BJ (cell line): ENCODE results near the gene MYO18A. TPM values are rescaled to one million over a fixed set of nuclear protein-coding genes. Genes with fewer than 3 reads are reported as not detected.
"Not testable (repeated sequence)": the region's sequence is repeated elsewhere in the genome, so short reads cannot be mapped to it uniquely, and the experiment has no call there.

Experiments
- CTCF ChIA-PET: fragments of 350-600 bp; formaldehyde crosslinking; extraction: SDS; loops from one replicate; lab custom pipeline; 2021; ENCODE audit warnings: antibody characterized with exemption, inconsistent platforms; lab: Yijun Ruan, JAX
- POLR2A ChIA-PET: fragments of 300-600 bp; sonication (Branson Sonifier 250); formaldehyde crosslinking; extraction: SDS; loops from one replicate; lab custom pipeline; 2021; ENCODE audit warnings: antibody characterized with exemption; lab: Charles Lee
- DNase-seq: peaks from one replicate; pipeline ENCODE4 v3.0.0-alpha.2; 2011; ENCODE audit warnings: low read depth
- H3K27me3 ChIP-seq: 2 replicates; pipeline ENCODE4 v1.6.0; 2011; ENCODE audit warnings: low read length; ENCODE audit not compliant: control insufficient read depth, insufficient read depth
- H3K36me3 ChIP-seq: 2 replicates; pipeline ENCODE4 v1.5.1; 2011; ENCODE audit warnings: low read length; ENCODE audit not compliant: control insufficient read depth, insufficient read depth
- H3K4me3 ChIP-seq: 2 replicates; pipeline ENCODE4 v1.5.1; 2011; ENCODE audit warnings: low read depth, mild to moderate bottlenecking, control low read depth, low read length
- polyA plus RNA-seq: library from polyadenylated mRNA; depleted of rRNA; stranded (reverse); fragments of >200 nt; gene quantifications from 2 replicates; pipeline ENCODE4 v1.2.3, GENCODE V29; 2011
- TF ChIP-seq, protein P1 (sequence below): IDR thresholded peaks from 2 replicates; pipeline ENCODE4 v1.5.1; 2011; ENCODE audit warnings: low read depth, mild to moderate bottlenecking, control low read depth, inconsistent platforms, low read length, moderate library complexity; ENCODE audit not compliant: insufficient read depth

MYO18A gene
- polyA plus RNA-seq, 1 experiment, result 12.0 TPM

GRCh38 chr17:29089601-29090044 lies 90.6 kb downstream of the MYO18A start:
- Histone ChIP-seq H3K36me3 (peaks cover 47% of the 10 kb centered on the region), H3K27me3 (no peaks in the 10 kb centered on the region), H3K4me3 (no peak overlapping the region)
- ChIA-PET POLR2A (no interaction called here), CTCF (interaction anchor here (1.1 to 4.2 kb wide), 5 partner anchors 10 to 136 kb away, joined by 4 to 20 read pairs (median 17); no protein-coding TSS in a partner anchor)
- DNase-seq, result no peak
- TF ChIP-seq, protein P1, sequence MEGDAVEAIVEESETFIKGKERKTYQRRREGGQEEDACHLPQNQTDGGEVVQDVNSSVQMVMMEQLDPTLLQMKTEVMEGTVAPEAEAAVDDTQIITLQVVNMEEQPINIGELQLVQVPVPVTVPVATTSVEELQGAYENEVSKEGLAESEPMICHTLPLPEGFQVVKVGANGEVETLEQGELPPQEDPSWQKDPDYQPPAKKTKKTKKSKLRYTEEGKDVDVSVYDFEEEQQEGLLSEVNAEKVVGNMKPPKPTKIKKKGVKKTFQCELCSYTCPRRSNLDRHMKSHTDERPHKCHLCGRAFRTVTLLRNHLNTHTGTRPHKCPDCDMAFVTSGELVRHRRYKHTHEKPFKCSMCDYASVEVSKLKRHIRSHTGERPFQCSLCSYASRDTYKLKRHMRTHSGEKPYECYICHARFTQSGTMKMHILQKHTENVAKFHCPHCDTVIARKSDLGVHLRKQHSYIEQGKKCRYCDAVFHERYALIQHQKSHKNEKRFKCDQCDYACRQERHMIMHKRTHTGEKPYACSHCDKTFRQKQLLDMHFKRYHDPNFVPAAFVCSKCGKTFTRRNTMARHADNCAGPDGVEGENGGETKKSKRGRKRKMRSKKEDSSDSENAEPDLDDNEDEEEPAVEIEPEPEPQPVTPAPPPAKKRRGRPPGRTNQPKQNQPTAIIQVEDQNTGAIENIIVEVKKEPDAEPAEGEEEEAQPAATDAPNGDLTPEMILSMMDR, result no peak

- H3K4me3 ChIP-seq, DNase-seq, POLR2A ChIA-PET, H3K27me3 ChIP-seq: not testable (repeated sequence)
- H3K36me3 ChIP-seq, result peaks cover 40% of the 10 kb centered on the region
- CTCF ChIA-PET, result interaction anchor here (1.5 kb wide), 1 partner anchor 123 kb away, joined by 4 read pairs; no protein-coding TSS in a partner anchor
Measured at GRCh38 chr17:29088782-29089181, 91.4 kb downstream of the MYO18A start.

DNA sequence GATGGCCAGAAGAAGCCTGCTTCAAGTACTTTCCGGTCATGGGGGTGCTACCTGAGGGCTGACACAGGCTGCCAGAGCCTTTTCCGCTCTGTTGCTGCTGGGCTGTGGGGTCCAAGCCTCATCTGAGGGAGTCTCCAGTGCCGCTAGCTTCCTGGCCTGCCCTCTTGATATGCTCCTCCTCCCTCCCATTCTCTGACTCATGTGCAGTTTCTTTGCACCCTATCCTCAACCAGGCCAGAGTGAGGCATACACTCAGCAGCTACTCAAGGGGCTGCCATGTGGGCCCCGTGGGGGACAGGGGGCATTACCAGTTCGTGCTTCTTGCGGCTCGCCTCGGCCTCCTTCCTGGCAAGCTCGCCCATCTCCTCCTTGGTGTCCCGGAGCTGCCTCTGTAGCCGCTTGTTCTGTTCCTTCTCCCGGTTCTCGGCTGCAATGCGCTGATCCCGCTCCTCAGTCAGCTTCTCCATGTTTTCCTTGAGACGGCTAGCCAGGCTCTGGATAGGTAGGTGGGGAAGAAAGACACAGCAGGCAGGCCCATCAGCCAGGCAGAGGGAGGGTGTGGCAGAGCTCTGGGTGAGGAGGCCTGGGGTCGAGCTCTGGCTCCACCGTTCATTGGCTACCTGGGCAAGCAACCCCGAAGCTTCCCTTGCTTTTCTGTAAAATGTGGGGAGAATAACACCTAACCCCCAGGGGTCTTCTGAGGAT lies 93.4 kb downstream of the MYO18A start:
- Histone ChIP-seq H3K27me3 (no peaks in the 10 kb centered on the region), H3K4me3 (no peak overlapping the region), H3K36me3 (peaks cover 30% of the 10 kb centered on the region)
- POLR2A ChIA-PET, result interaction anchor here (0.6 kb wide), 1 partner anchor 91 kb away, joined by 4 read pairs; no protein-coding TSS in a partner anchor
- no peak for DNase-seq
- TF ChIP-seq, protein P1, result no peak
- CTCF ChIA-PET, result interaction anchor here (0.6 to 2.8 kb wide), 5 partner anchors 15 to 133 kb away, joined by 3 to 11 read pairs (median 4); no protein-coding TSS in a partner anchor

DNA sequence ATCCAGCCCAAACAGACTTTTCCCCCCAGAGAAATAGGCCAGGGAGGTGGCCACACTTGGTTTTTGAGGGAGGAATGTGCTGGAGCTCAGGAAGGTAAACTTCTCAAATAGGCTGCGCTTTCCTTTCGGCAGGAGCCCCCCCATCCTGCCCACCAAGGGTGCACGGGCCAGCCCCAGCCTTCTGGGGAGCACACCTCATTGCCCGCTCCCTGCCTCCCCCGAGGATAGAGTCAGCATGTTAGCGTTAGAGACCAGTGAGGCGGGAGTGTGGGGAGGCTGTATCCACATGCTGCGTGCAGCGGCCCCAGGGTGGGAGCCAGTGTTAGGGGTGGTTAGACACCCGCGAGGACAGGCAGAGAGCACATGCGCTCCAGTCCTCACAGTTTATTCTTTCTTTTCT lies 95.0 kb downstream of the MYO18A start:
- ChIA-PET POLR2A (no interaction called here), CTCF (interaction anchor here (1.4 to 2.9 kb wide), 3 partner anchors 27 to 119 kb away, joined by 5 to 11 read pairs (median 9); no protein-coding TSS in a partner anchor)
- H3K36me3 ChIP-seq, result peaks cover 29% of the 10 kb centered on the region

DNA sequence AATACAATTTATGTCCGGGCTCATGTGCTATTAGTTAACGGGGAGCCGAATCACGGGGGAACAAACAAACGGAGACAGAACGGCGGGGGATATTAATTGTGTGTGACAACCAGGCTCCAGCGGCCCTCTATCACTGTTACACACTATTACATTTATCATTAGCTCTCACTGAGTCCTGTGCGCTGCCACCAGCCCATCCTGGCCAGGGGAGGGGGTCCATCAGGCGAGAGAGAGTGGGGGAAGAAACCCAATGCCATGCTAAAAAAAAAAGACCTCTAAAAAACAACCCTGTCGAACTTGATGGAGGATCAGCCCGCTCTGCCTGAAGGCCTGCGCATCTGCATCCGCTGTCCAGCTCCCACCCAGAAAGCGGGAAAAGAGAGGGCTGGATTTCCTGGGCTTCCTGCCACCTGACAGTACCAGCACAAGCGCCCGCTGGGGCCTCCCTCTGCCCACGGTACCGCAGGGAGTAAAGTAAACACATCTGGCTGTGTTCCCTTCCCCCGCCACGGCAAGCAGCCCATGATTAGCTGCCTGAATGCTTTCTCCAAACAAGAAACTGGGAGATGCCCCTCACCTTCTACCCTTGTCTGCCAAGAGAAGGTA lies 95.6 kb downstream of the MYO18A start:
- POLR2A ChIA-PET, result no interaction called here

More for the DNA sequence above, 95.0 kb downstream of the MYO18A start:
- DNase-seq, result no peak
- no peak overlapping the region for H3K4me3 ChIP-seq
- H3K27me3 ChIP-seq, result no peaks in the 10 kb centered on the region
- TF ChIP-seq, protein P1, result no peak

More for the DNA sequence above, 95.6 kb downstream of the MYO18A start:
- CTCF ChIA-PET, result interaction anchor here (1.4 to 2.9 kb wide), 3 partner anchors 27 to 119 kb away, joined by 5 to 11 read pairs (median 9); no protein-coding TSS in a partner anchor
- H3K4me3 ChIP-seq, result no peak overlapping the region
- no peak for DNase-seq
- peaks cover 26% of the 10 kb centered on the region for H3K36me3 ChIP-seq
- H3K27me3 ChIP-seq, result no peaks in the 10 kb centered on the region
- TF ChIP-seq, protein P1, result no peak
